ENCODE data around the gene PLEKHG5. TPM values are rescaled to one million over a fixed set of nuclear protein-coding genes. Genes with fewer than 3 reads are reported as not detected.

PLEKHG5 gene
- total RNA-seq, 1 donor, result 11.2 TPM

- no peak overlapping the region for H3K4me3 ChIP-seq (ENCODE audit: low read depth, low read length)
- DNase-seq (ENCODE audit: low read depth), result no peak
- TF ChIP-seq, protein P1, sequence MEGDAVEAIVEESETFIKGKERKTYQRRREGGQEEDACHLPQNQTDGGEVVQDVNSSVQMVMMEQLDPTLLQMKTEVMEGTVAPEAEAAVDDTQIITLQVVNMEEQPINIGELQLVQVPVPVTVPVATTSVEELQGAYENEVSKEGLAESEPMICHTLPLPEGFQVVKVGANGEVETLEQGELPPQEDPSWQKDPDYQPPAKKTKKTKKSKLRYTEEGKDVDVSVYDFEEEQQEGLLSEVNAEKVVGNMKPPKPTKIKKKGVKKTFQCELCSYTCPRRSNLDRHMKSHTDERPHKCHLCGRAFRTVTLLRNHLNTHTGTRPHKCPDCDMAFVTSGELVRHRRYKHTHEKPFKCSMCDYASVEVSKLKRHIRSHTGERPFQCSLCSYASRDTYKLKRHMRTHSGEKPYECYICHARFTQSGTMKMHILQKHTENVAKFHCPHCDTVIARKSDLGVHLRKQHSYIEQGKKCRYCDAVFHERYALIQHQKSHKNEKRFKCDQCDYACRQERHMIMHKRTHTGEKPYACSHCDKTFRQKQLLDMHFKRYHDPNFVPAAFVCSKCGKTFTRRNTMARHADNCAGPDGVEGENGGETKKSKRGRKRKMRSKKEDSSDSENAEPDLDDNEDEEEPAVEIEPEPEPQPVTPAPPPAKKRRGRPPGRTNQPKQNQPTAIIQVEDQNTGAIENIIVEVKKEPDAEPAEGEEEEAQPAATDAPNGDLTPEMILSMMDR (IDR thresholded peaks at IDR 0.05; ENCODE audit: insufficient read depth, low read depth, low read length), result no peak
Measured at GRCh38 chr1:6468729-6469461, 22.6 kb downstream of the PLEKHG5 start.

GRCh38 chr1:6467744-6468688 lies 23.5 kb downstream of the PLEKHG5 start:
- TF ChIP-seq, protein P1 (IDR thresholded peaks at IDR 0.05; ENCODE audit: insufficient read depth, low read depth, low read length), result no peak
- no peak for DNase-seq (ENCODE audit: low read depth)
- no peak overlapping the region for H3K4me3 ChIP-seq (ENCODE audit: low read depth, low read length)

DNA sequence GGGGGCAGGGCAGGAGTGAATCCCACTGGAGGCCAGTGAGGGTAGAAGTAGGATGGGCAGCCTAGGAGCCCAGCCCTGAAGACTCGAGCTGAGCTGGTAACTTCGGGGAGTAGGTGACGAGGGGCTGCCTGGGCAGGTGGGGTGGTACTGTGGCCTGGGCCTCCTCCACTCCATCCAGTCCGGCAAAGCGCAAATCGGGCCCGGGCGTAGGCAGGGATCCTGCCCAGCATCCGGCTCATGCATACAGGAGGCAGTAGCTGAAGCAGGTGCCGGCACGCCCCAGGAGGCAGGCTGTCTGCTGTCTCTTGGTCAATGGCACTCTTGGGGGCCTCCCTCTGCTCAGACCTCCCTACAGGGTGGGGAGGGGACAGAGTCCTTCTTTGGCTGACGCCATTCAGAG lies 24.2 kb downstream of the PLEKHG5 start:
- TF ChIP-seq, protein P1 (IDR thresholded peaks at IDR 0.05; ENCODE audit: insufficient read depth, low read depth, low read length), result no peak
- H3K4me3 ChIP-seq (ENCODE audit: low read depth, low read length), result no peak overlapping the region
- DNase-seq (ENCODE audit: low read depth), result no peak

- no peak overlapping the region for H3K4me3 ChIP-seq (ENCODE audit: low read depth, low read length)
- no peak for DNase-seq (ENCODE audit: low read depth)
- TF ChIP-seq, protein P1 (IDR thresholded peaks at IDR 0.05; ENCODE audit: insufficient read depth, low read depth, low read length), result no peak
Measured at GRCh38 chr1:6466751-6467150, 24.7 kb downstream of the PLEKHG5 start.

DNA sequence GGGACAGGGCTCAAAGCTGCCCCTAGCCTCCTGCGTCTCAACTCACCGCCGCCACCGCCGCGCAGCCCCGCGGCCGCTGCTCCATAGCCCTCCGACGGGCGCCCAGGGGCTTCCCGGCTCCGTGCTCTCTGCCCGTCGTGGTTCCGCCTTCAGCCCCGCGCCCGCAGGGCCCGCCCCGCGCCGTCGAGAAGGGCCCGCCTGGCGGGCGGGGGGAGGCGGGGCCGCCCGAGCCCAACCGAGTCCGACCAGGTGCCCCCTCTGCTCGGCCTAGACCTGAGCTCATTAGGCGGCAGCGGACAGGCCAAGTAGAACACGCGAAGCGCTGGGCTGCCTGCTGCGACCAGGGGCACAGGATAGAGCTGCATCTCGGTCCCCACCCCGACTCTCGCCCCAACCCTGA lies 25.4 kb downstream of the PLEKHG5 start, which contains the start of gene TNFRSF25:
Gene TNFRSF25, minus strand, starts transcription at position 151 of the 400 bp plus-strand sequence. Its CDS starts 66 bp downstream, at position 85.
- no peak within 1 kb of the TSS for H3K4me3 ChIP-seq (ENCODE audit: low read depth, low read length)
- TF ChIP-seq, protein P1 (IDR thresholded peaks at IDR 0.05; ENCODE audit: insufficient read depth, low read depth, low read length), result no peak
- no peak for DNase-seq (ENCODE audit: low read depth)

DNA sequence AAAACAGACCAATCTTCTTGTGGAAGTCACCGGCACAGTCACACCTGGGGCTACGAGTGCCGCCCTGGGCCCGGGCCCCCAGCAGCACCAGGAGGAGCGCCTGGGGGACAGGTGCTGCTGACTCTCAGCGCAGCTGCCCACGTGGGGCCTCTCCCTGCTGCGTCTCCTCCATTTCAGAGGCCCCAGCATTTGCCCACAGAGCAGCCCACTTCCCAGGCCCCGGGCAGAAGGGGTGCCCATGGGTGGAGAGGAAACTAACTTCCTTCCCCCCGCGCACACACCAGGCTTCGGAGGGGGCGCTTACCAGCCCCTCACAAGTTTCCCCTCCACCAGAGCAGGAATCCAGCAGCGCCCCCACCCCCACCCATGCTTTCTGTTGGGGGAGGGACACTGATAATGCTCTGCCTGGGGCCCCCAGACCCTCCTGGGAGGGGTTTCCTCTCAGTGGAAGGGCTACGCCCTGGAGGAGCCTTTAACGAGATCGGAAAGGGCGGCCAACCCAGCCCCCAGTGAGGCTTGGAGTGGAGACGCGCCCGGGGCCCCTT lies 25.9 kb downstream of the PLEKHG5 start:
- TF ChIP-seq, protein P1 (IDR thresholded peaks at IDR 0.05; ENCODE audit: insufficient read depth, low read depth, low read length), result no peak
- no peak overlapping the region for H3K4me3 ChIP-seq (ENCODE audit: low read depth, low read length)
- DNase-seq (ENCODE audit: low read depth), result no peak
